ENCODE results near the gene DCLRE1B.
A peak's percentile ranks its signal among the peaks of the same experiment; 100 is the strongest.

Gene DCLRE1B

DNA sequence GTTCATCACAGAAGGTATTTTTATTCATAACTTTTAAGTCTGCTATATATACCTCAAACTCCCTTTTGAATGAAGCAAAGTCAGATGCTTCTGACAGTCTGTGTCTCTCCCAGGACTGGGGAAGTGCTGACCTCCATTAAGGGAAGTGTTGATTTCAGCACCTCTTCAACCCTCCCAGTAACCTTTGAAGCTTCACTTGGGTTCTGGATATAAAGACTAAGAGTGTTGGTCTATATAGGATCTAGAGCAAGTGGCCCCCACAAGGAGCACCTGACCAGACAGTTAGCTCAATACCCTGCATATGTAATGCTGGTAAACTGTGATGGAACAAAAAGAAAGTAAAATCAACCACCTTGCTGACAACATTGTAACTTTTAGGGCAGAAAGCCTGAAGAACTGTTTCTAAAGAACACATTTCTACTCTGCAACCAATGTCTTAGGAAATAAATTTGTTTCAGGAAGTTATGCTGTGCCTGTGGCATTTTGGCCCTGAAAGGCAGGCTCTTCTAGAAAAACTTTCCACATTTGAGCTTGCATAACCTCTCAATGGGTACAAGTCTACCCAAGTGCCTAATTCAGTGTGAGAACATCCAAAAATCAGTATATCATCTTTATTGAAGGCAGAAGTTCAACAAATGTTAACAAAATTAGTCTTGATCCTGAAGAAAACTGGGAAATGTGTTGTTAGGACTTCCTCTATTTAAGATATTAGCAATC, 32.7 kb upstream of the DCLRE1B start:
- TF ChIP-seq, protein P1, sequence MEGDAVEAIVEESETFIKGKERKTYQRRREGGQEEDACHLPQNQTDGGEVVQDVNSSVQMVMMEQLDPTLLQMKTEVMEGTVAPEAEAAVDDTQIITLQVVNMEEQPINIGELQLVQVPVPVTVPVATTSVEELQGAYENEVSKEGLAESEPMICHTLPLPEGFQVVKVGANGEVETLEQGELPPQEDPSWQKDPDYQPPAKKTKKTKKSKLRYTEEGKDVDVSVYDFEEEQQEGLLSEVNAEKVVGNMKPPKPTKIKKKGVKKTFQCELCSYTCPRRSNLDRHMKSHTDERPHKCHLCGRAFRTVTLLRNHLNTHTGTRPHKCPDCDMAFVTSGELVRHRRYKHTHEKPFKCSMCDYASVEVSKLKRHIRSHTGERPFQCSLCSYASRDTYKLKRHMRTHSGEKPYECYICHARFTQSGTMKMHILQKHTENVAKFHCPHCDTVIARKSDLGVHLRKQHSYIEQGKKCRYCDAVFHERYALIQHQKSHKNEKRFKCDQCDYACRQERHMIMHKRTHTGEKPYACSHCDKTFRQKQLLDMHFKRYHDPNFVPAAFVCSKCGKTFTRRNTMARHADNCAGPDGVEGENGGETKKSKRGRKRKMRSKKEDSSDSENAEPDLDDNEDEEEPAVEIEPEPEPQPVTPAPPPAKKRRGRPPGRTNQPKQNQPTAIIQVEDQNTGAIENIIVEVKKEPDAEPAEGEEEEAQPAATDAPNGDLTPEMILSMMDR (IDR thresholded peaks at IDR 0.05; ENCODE audit: low read depth, low read length, missing control alignments), result no peak
- H3K4me3 ChIP-seq (ENCODE audit: low read depth, low read length), result no peak overlapping the region
- in situ Hi-C loops (cut with HindIII; ENCODE audit: low sequenced_read_pairs), result no loop called here
- DNase-seq (ENCODE audit: low read depth), result no peak

DNA sequence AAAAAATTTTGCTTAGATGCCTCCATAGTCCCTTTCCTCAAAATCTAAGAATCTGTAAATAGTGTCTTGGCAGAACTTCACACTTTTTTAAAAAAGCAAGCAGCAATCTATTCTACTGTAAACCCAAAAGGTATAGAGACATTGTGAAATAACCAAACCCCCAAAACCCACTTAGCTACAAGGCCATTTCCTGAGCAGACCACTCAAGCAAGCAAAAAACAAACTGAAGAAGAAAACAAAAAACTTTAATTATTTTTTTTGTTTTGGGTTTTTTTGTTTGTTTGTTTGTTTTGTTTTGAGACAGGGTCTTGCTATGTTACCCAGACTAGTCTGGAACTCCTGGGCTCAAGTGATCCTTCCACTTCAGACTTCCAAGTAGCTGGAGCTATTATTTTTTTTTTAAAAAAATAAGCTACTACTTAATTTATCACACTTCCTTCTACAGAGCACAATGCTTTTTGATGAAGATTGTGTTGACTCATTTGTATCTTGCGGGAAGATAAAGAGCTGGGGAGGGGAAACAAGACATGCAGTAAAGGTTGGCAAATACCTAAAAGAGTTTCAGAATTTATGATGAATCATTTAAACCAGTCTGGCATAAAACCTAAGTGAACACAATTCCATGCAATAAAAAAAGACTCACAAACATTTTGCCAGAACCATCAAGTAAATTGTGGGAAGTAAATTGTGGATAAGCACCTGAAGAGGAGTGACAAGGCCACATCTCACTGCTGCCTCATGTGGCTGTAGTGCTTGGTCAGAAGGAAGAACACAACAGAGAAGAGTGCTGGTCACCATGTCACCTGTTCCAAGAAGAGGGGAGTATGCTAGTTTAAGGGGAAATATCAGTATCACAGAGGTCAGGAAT, 30.9 kb upstream of the DCLRE1B start:
- no peak for DNase-seq (ENCODE audit: low read depth)
- in situ Hi-C loops (cut with HindIII; ENCODE audit: low sequenced_read_pairs), result no loop called here
- TF ChIP-seq, protein P1 (IDR thresholded peaks at IDR 0.05; ENCODE audit: low read depth, low read length, missing control alignments), result peak; percentile 43
- H3K4me3 ChIP-seq (ENCODE audit: low read depth, low read length), result no peak overlapping the region

DNA sequence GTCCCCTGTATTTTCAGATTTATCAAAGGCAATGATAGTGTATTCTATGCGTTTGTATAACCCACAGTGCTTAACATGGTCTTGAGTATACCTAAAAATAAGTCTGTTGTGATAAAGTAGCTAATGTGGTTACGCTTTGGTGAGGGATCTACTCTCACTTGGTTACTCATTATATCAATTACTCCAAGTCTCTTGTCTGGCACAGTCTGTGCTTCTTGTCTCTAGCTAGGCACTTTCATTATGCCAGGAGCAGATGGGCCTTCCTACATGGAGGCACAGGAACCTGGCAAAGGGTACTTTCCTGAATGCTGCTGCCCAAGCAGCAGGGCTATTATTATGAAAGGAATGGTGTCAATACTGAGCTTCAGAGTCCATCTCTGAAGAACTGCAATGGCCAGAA, 29.4 kb upstream of the DCLRE1B start:
- TF ChIP-seq, protein P1 (IDR thresholded peaks at IDR 0.05; ENCODE audit: low read depth, low read length, missing control alignments), result no peak
- no peak for DNase-seq (ENCODE audit: low read depth)
- H3K4me3 ChIP-seq (ENCODE audit: low read depth, low read length), result no peak overlapping the region
- in situ Hi-C loops (cut with HindIII; ENCODE audit: low sequenced_read_pairs), result no loop called here

DNA sequence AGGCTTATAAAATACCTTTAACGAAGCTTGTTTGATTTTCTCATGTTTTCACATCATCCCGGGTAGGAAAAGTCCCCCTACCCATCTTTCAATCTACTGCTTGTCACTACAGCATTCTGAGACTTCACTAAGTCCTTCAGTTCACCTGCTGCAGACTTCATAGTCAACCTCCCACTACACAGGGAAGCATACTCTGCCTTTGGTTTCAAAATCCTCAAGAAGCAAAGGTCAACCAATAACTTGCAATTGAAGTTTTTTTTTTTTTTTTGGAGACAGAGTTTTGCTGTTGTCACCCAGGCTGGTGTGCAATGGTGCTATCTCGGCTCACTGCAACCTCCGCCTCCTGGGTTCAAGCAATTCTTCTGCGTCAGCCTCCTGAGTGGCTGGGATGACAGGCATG, 28.9 kb upstream of the DCLRE1B start:
- in situ Hi-C loops (cut with HindIII; ENCODE audit: low sequenced_read_pairs), result no loop called here
- TF ChIP-seq, protein P1 (IDR thresholded peaks at IDR 0.05; ENCODE audit: low read depth, low read length, missing control alignments), result no peak
- H3K4me3 ChIP-seq (ENCODE audit: low read depth, low read length), result no peak overlapping the region
- no peak for DNase-seq (ENCODE audit: low read depth)

DNA sequence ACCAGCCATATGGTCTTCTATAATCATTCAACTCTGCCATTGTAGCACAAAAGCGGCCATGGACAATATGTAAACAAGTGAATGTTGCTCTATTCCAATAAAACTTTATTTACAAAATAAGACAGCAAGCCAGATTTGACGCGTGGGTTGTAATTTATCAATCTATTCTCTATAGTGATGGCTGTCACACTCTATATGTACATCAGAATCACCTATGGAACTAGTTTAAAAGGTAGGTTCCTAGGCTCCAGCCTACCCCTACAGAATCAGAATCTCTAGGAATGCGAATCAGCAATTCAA, 25.4 kb upstream of the DCLRE1B start:
- no peak overlapping the region for H3K4me3 ChIP-seq (ENCODE audit: low read depth, low read length)
- in situ Hi-C loops (cut with HindIII; ENCODE audit: low sequenced_read_pairs), result no loop called here
- TF ChIP-seq, protein P1 (IDR thresholded peaks at IDR 0.05; ENCODE audit: low read depth, low read length, missing control alignments), result no peak
- no peak for DNase-seq (ENCODE audit: low read depth)

DNA sequence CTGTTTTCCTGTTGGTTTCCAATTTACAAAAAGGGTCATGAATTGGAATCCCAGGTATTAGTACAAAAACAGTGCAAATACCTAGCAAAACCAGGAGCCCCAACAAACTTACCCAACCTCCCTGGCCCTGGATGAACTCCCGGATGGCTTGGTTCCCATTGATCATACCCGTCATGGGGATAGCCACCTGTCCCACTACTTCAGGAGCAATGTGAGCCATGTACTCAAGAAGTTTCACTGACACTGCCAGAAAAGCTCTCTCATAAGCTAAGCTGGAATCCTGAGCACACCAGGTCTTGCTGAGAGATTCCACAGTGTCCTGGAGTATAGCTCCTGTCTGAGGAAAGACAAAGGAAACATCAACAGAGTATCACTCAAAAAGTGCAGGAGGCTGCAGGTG, 23.5 kb upstream of the DCLRE1B start:
- TF ChIP-seq, protein P1 (IDR thresholded peaks at IDR 0.05; ENCODE audit: low read depth, low read length, missing control alignments), result no peak
- no peak overlapping the region for H3K4me3 ChIP-seq (ENCODE audit: low read depth, low read length)
- DNase-seq (ENCODE audit: low read depth), result no peak
- in situ Hi-C loops (cut with HindIII; ENCODE audit: low sequenced_read_pairs), result no loop called here
